Ovary (tissue), 9 donors: ENCODE data around the gene NACA. TPM values are rescaled to one million over a fixed set of nuclear protein-coding genes. Genes with fewer than 3 reads are reported as not detected.
A peak's percentile ranks its signal among the peaks of the same experiment; 100 is the strongest.

Experiments used
- DNase-seq, 5 donors: peaks; one replicate each; pipeline ENCODE4 v3.0.0-alpha.2; 2019 to 2020
- H3K27ac ChIP-seq, 2 donors: fragments of 200-600 bp; one replicate each; pipeline versions ENCODE4 v1.5.1 to v1.8.0; 2019 to 2022
- H3K27me3 ChIP-seq: fragments of 200-600 bp; one replicate; pipeline ENCODE4 v1.8.0; 2022
- H3K36me3 ChIP-seq: fragments of 200-600 bp; sonication (generic); one replicate; pipeline ENCODE4 v1.5.1; 2019
- H3K4me1 ChIP-seq: one replicate; pipeline ENCODE4 v1.8.1; 2013; ENCODE audit warnings: mild to moderate bottlenecking, moderate library complexity; ENCODE audit not compliant: insufficient read depth
- H3K4me3 ChIP-seq: fragments of 200-600 bp; sonication (generic); one replicate; pipeline ENCODE4 v1.5.1; 2017
- H3K9me3 ChIP-seq, 2 donors: fragments of 200-600 bp in 1 of 2; sonication (generic) in 1 of 2; one replicate each; pipeline versions ENCODE4 v1.5.1 to v1.8.1; 2013 to 2019; ENCODE audit warnings: mild to moderate bottlenecking in 1 of 2, moderate library complexity in 1 of 2
- CTCF ChIP-seq, 3 donors: fragments of 450-650 bp in 2 of 3; fragments of 200-600 bp in 1 of 3; IDR thresholded peaks; one replicate each; pipeline versions ENCODE4 v1.5.1 to v1.8.0; 2016 to 2022; ENCODE audit warnings: antibody characterized with exemption in 3 of 3, mild to moderate bottlenecking in 1 of 3
- EP300 ChIP-seq: sonication (generic); formaldehyde crosslinking; IDR thresholded peaks from one replicate; pipeline ENCODE4 v1.6.1; 2017; ENCODE audit warnings: antibody characterized with exemption
- POLR2A ChIP-seq: fragments of 450-650 bp; IDR thresholded peaks from one replicate; pipeline ENCODE4 v1.6.1; 2017; ENCODE audit warnings: antibody characterized with exemption, mild to moderate bottlenecking, moderate library complexity
- WGBS, 3 donors: extraction: QIAGEN DNeasy Blood & Tissue Kit in 1 of 3; methylation state at CpG; one replicate each; pipeline versions ENCODE4 v1.1.5 to v1.1.7; 2013 to 2017; 5-methylcytosine and 5-hydroxymethylcytosine counted together
- intact Hi-C, 4 donors: fragments of 100-400 bp; cut with DNase I; formaldehyde crosslinking; loops; one replicate each; pipeline versions ENCODE4 v1.11.0 to v1.15.1; 2022 to 2023
- polyA plus RNA-seq, 2 donors: library from polyadenylated mRNA; stranded (reverse); fragments of 200-250 nt in 1 of 2; fragments of 350-450 nt in 1 of 2; fragmentation: Illumina TruSeq in 1 of 2; extraction: RNeasy Lipid Tissue Mini Kit (QIAGEN cat#74804) in 1 of 2; gene quantifications; one replicate each; pipeline ENCODE4 v1.2.3, GENCODE V29; 2013 to 2014
- total RNA-seq, 7 donors: library from RNA; depleted of rRNA in 2 of 7; stranded (reverse); fragments of >200 nt in 2 of 7; fragmentation: NEBNext Ultra II Directional in 3 of 7; extraction: Animal tissue kit (Norgen Biotek cat#: 25700) in 3 of 7; gene quantifications; one replicate each; pipeline versions ENCODE4 v1.1.0 to v1.2.4, GENCODE V29; 2016 to 2023
- donor health status: DM: no; HTN: no; CAD: no; lungs with moderate emphysema.
- donor health status: DM: no; HTN: no; CAD: no.
- donor health status: Bipolar disorder and iron deficiency.
- donor health status: DM: yes; HTN: yes; CAD: no.
- donor health status: DM: no; HTN: no; CAD: no.
- donor health status: DM: yes; HTN: yes; CAD: no.

Gene NACA
- total and polyA plus RNA-seq, 9 donors, result 1,240 to 3,183 (median 1,830) TPM

DNA sequence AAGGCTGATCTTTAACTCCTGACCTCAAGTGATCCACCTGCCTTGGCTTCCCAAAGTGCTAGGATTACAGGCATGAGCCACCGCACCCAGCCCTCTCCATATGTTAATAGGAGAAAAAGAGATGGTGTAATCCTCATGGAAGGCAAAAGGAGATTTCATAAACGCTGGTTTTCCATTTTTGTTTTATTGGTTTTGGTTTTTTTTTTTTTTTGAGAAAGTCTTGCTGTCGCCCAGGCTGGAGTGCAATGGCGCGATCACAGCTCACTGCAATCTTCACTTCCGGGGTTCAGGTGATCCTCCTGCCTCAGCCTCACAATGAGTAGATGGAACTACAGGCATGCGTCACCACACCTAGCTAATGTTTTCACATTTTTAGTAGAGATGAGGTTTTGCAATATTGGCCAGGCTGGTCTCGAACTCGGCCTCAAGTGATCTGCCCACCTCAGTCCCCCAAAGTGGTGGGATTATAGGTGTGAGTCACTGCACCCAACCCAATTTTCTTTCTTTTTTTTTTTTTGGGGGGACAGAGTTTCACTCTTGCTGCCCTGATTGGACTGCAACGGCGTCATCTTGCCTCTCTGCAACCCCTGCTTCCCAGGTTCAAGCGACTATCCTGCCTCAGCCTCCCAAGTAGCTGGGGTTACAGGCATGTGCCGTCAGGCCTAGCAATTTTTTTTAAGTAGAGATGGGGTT is 45.1 kb downstream of the NACA start:
- H3K36me3 ChIP-seq, result no peaks in the 10 kb centered on the region
- H3K27ac ChIP-seq, result no peak overlapping the region
- intact Hi-C loops, result no loop called here
- H3K4me1 ChIP-seq, result peaks cover 22% of the 10 kb centered on the region
- H3K27me3 ChIP-seq, result no peaks in the 10 kb centered on the region
- H3K4me3 ChIP-seq, result no peak overlapping the region
- no peaks in the 10 kb centered on the region for H3K9me3 ChIP-seq
- 89 to 91% (median 89%) methylated on average over 13 of the region's 13 CpGs for WGBS, 3 donors
- no peak for TF ChIP-seq CTCF (IDR thresholded peaks at IDR 0.05)
- TF ChIP-seq POLR2A, result no peak
- TF ChIP-seq EP300, result no peak
- peak in 2 of 5 donors; percentile 5 to 10 for DNase-seq

DNA sequence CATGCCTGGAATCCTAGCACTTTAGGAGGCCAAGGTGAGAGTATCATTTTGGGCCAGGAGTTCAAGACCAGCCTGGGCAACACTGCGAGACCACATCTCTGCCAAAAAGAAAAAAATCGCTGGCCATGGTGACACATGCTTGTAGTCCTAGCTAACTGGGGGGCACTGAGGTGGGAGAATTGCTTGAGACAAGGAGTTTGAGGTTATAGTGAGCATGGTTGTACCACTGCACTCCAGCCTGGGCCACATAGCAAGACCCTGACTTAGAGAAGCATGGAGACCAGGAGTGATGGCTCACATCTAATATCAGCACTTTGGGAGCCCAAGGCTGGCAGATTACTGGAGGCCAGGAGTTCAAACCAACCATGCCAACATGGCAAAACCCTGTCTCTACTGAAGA is 46.2 kb downstream of the NACA start:
- H3K4me1 ChIP-seq, result peaks cover 22% of the 10 kb centered on the region
- H3K9me3 ChIP-seq, result no peaks in the 10 kb centered on the region
- H3K27ac ChIP-seq, result no peak overlapping the region
- intact Hi-C loops, result no loop called here
- DNase-seq, result peak in 1 of 5 donors; percentile 25
- H3K27me3 ChIP-seq, result no peaks in the 10 kb centered on the region
- 85 to 94% (median 90%) methylated on average over 2 of the region's 2 CpGs for WGBS, 3 donors
- TF ChIP-seq POLR2A (no peak), CTCF (IDR thresholded peaks at IDR 0.05) (no peak), EP300 (no peak)
- H3K36me3 ChIP-seq, result no peaks in the 10 kb centered on the region
- H3K4me3 ChIP-seq, result no peak overlapping the region

DNA sequence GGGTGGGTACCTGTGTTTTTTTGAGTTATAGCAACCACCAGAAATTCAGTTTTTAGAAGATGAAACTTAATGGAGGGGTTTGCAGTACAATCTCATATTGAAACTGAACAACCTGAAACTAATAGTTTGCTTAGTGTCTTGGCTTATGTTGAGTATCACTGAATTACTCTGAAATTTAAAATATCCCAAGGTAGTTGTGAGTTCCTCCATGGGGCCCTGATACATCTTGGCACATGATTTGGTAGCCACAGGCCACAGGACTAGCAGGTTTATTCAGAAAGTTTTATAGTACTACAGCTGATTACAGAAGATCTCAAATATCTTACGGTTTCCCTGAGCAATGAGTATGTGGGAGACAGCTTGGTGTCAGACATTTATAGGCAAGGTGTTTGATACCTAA is 47.4 kb downstream of the NACA start:
- Histone ChIP-seq H3K9me3 (no peaks in the 10 kb centered on the region), H3K36me3 (no peaks in the 10 kb centered on the region), H3K4me1 (peaks cover 17% of the 10 kb centered on the region), H3K27ac (no peak overlapping the region), H3K4me3 (no peak overlapping the region), H3K27me3 (no peaks in the 10 kb centered on the region)
- 61 to 81% (median 78%) methylated on average over 1 of the region's 1 CpG for WGBS, 3 donors
- intact Hi-C loops, result no loop called here
- TF ChIP-seq CTCF (IDR thresholded peaks at IDR 0.05) (no peak), POLR2A (no peak), EP300 (no peak)
- no peak for DNase-seq

DNA sequence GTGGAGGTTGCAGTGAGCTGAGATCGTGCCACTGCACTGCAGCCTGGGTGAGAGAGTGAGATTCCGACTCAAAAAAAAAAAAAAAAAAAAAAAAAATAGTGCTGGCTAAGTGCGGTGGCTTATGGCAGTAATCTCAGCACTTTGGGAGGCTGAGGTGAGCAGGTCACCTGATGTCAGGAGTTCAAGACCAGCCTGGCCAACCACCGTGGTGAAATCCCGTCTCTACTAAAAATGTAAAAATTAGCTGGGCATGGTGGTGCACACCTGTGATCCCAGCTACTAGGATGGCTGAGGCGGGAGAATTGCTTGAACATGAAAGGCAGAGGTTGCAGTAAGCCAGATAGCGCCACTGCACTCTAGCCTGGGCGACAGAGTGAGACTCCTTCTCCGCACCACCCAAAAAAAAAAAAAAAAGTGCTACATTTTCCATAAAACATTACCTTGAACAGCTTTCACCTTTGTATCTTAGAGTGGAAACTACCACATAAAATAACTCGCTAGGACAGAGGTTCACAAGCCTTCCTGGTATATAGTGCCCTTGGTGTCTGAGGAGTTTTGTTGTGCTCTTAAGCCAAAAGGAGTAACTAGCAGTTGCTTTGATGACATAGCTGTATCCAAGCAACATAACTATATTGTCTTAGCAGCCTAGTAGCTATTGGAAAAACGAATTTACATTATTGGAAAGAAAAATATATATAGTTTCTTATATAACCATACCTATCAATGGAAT is 48.1 kb downstream of the NACA start:
- WGBS, 3 donors, result 63 to 78% (median 69%) methylated on average over 11 of the region's 11 CpGs
- DNase-seq, result peak in 1 of 5 donors; percentile 28
- Histone ChIP-seq H3K4me1 (peaks cover 17% of the 10 kb centered on the region), H3K4me3 (no peak overlapping the region), H3K27me3 (no peaks in the 10 kb centered on the region), H3K27ac (no peak overlapping the region), H3K36me3 (no peaks in the 10 kb centered on the region), H3K9me3 (no peaks in the 10 kb centered on the region)
- intact Hi-C loops, result no loop called here
- TF ChIP-seq CTCF (IDR thresholded peaks at IDR 0.05) (no peak), EP300 (no peak), POLR2A (no peak)
